ENCODE results near the gene EIF3D. TPM values are rescaled to one million over a fixed set of nuclear protein-coding genes. Genes with fewer than 3 reads are reported as not detected.

Gene EIF3D
- total RNA-seq: 422 and 492 TPM in 2 replicates

GRCh38 chr22:36528795-36529751 is at the start of gene EIF3D:
Gene EIF3D (minus strand): TSS chr22:36529166. CDS start chr22:36526121, 3,045 bp downstream.

GRCh38 chr22:36506637-36507517 is 22.1 kb downstream of the EIF3D start, which contains the start of gene FOXRED2:
Gene FOXRED2 (minus strand): TSS chr22:36507040. CDS start chr22:36506422, 618 bp downstream.

GRCh38 chr22:36481393-36482168 is 47.4 kb downstream of the EIF3D start, which contains the start of gene TXN2:
Gene TXN2 (minus strand): TSS chr22:36481640. CDS start chr22:36480837, 803 bp downstream.

Other genes with a start within 250 kb of the EIF3D start
- 505 and 552 TPM in 2 replicates for gene MYH9, start 141.2 kb downstream of the EIF3D start, total RNA-seq
- gene TXN2, start 47.5 kb downstream of the EIF3D start, total RNA-seq: 142 and 148 TPM in 2 replicates
- gene FOXRED2, start 22.1 kb downstream of the EIF3D start, total RNA-seq: 5.0 and 5.2 TPM in 2 replicates
- gene CACNG2, start 174.6 kb upstream of the EIF3D start, total RNA-seq: not detected in 2 replicates
- gene IFT27, start 247.0 kb upstream of the EIF3D start, total RNA-seq: 19.0 and 20.5 TPM in 2 replicates